Smooth muscle cell (in vitro differentiated cells): ENCODE data around the gene LARGE1. TPM values are rescaled to one million over a fixed set of nuclear protein-coding genes. Genes with fewer than 3 reads are reported as not detected.

ENCODE experiments used
- DNase-seq: peaks from one replicate; lab custom pipeline; 2025; ENCODE audit not compliant: unreplicated experiment; lab: John Stamatoyannopoulos, UW
- H2AFZ ChIP-seq: fragments of 200-600 bp; sonication (generic); 2 replicates; pipeline ENCODE4 v1.6.0; 2016; ENCODE audit warnings: antibody characterized with exemption, low read depth, mild to moderate bottlenecking
- H3F3A ChIP-seq: fragments of 200-600 bp; sonication (generic); 2 replicates; pipeline ENCODE4 v1.6.0; 2017; ENCODE audit warnings: antibody characterized with exemption, low read depth
- H3K27ac ChIP-seq: fragments of 200-600 bp; sonication (generic); 2 replicates; pipeline ENCODE4 v1.5.1; 2016; ENCODE audit warnings: low read depth, mild to moderate bottlenecking
- H3K27me3 ChIP-seq: fragments of 200-600 bp; sonication (generic); 2 replicates; pipeline ENCODE4 v1.6.1; 2016; ENCODE audit warnings: low read depth, mild to moderate bottlenecking
- H3K36me3 ChIP-seq: fragments of 200-600 bp; sonication (generic); 2 replicates; pipeline ENCODE4 v1.5.1; 2016; ENCODE audit warnings: low read depth
- H3K4me1 ChIP-seq: fragments of 200-600 bp; sonication (generic); 2 replicates; pipeline ENCODE4 v1.5.1; 2016; ENCODE audit warnings: low read depth
- H3K4me2 ChIP-seq: fragments of 200-600 bp; sonication (generic); 2 replicates; pipeline ENCODE4 v1.6.0; 2016; ENCODE audit warnings: mild to moderate bottlenecking
- H3K4me3 ChIP-seq: fragments of 200-600 bp; sonication (generic); 2 replicates; pipeline ENCODE4 v1.5.1; 2016; ENCODE audit warnings: mild to moderate bottlenecking
- H3K79me2 ChIP-seq: fragments of 200-600 bp; sonication (generic); 2 replicates; pipeline ENCODE4 v1.6.0; 2016; ENCODE audit warnings: low read depth, mild to moderate bottlenecking
- H3K9ac ChIP-seq: fragments of 200-600 bp; sonication (generic); 2 replicates; pipeline ENCODE4 v1.6.0; 2016; ENCODE audit warnings: low read depth
- H3K9me3 ChIP-seq: fragments of 200-600 bp; sonication (generic); replicated peaks from 2 replicates; pipeline ENCODE4 v1.5.1; 2016; ENCODE audit warnings: low read depth
- H4K20me1 ChIP-seq: fragments of 200-600 bp; sonication (generic); 2 replicates; pipeline ENCODE4 v1.6.0; 2016; ENCODE audit warnings: low read depth
- CTCF ChIP-seq: fragments of 200-600 bp; sonication (generic); IDR thresholded peaks from 2 replicates; pipeline ENCODE4 v1.5.1; 2017; ENCODE audit warnings: borderline replicate concordance, mild to moderate bottlenecking, antibody characterized with exemption; ENCODE audit not compliant: insufficient read depth, poor library complexity, severe bottlenecking
- WGBS: methylation state at CpG from one replicate; pipeline ENCODE4 v1.1.7; 2016; ENCODE audit warnings: low lambda C conversion rate; 5-methylcytosine and 5-hydroxymethylcytosine counted together
- polyA plus RNA-seq: library from polyadenylated mRNA; unstranded; fragments of >200 nt; fragmentation: Nextera tagmentation; extraction: Ambion mirVana; gene quantifications from 2 replicates; pipeline ENCODE4 v1.2.1, GENCODE V29; 2016
- total RNA-seq: library from RNA; depleted of rRNA; stranded (reverse); fragments of >200 nt; gene quantifications from 2 replicates; pipeline ENCODE4 v1.2.3, GENCODE V29; 2014

Gene LARGE1
- total and polyA plus RNA-seq, 2 experiments from 2014 or later = 11.9 to 18.0 TPM

- Histone ChIP-seq H2AFZ (no peak overlapping the region), H3K9ac (no peak overlapping the region), H3K4me1 (peaks cover 15% of the 10 kb centered on the region), H3K27ac (no peak overlapping the region), H3F3A (no peaks in the 10 kb centered on the region), H3K4me3 (no peak overlapping the region), H3K27me3 (no peaks in the 10 kb centered on the region), H3K36me3 (no peaks in the 10 kb centered on the region), H3K79me2 (peaks cover 5% of the 10 kb centered on the region), H4K20me1 (peaks cover 36% of the 10 kb centered on the region), H3K4me2 (no peak overlapping the region), H3K9me3 (no peaks in the 10 kb centered on the region)
- no peak for TF ChIP-seq CTCF
- no peak for DNase-seq
- WGBS = 25% methylated on average over 8 of the region's 8 CpGs
These were observed 18.2 kb downstream of the LARGE1 start for GRCh38 chr22:33902073-33902472.

- TF ChIP-seq CTCF = no peak
- WGBS = 72% methylated on average over 7 of the region's 7 CpGs
These were observed 22.2 kb downstream of the LARGE1 start for GRCh38 chr22:33898121-33898520.

GRCh38 chr22:33897448-33897835, 22.8 kb downstream of the LARGE1 start:
- H3K79me2 ChIP-seq = peaks cover 7% of the 10 kb centered on the region
- peak overlapping the region; percentile 62 for H3K4me2 ChIP-seq

More at GRCh38 chr22:33898121-33898520, 22.2 kb downstream of the LARGE1 start:
- Histone ChIP-seq H3K4me2 (no peak overlapping the region), H3K36me3 (no peaks in the 10 kb centered on the region), H4K20me1 (peaks cover 56% of the 10 kb centered on the region), H3K9me3 (no peaks in the 10 kb centered on the region), H3K4me3 (no peak overlapping the region), H3K27ac (no peak overlapping the region), H2AFZ (no peak overlapping the region), H3K27me3 (no peaks in the 10 kb centered on the region), H3K79me2 (peaks cover 5% of the 10 kb centered on the region), H3F3A (no peaks in the 10 kb centered on the region), H3K9ac (no peak overlapping the region), H3K4me1 (peaks cover 16% of the 10 kb centered on the region)
- no peak for DNase-seq

More at GRCh38 chr22:33897448-33897835, 22.8 kb downstream of the LARGE1 start:
- 45% methylated on average over 8 of the region's 8 CpGs for WGBS
- Histone ChIP-seq H3K27ac (no peak overlapping the region), H3K4me3 (no peak overlapping the region), H3K4me1 (peaks cover 16% of the 10 kb centered on the region), H4K20me1 (peaks cover 62% of the 10 kb centered on the region), H3K9me3 (no peaks in the 10 kb centered on the region), H3K9ac (no peak overlapping the region), H3K36me3 (no peaks in the 10 kb centered on the region), H3K27me3 (no peaks in the 10 kb centered on the region), H2AFZ (no peak overlapping the region), H3F3A (no peaks in the 10 kb centered on the region)
- no peak for TF ChIP-seq CTCF
- DNase-seq = no peak
